WTC11 (cell line): Measurements from ENCODE around the gene CDK2AP2. TPM values are rescaled to one million over a fixed set of nuclear protein-coding genes. Genes with fewer than 3 reads are reported as not detected.
A peak's percentile ranks its signal among the peaks of the same experiment; 100 is the strongest.

Source experiments
- ATAC-seq: fragments of 200-7000 bp; cut with Tn5 transposase; 2 replicates; pipeline ENCODE4 v1.10.0; 2021; ENCODE audit warnings: mild to moderate bottlenecking, moderate library complexity
- CTCF ChIA-PET: fragments of 300-600 bp; sonication (Branson Sonifier 250); formaldehyde crosslinking; loops from one replicate; lab custom pipeline; 2021; ENCODE audit warnings: antibody characterized with exemption; lab: Charles Lee
- POLR2A ChIA-PET: fragments of 350-600 bp; sonication (Branson Sonifier 250); formaldehyde crosslinking; loops from one replicate; lab custom pipeline; 2021; ENCODE audit warnings: antibody characterized with exemption; lab: Charles Lee
- DNase-seq: peaks from one replicate; pipeline ENCODE4 v3.0.0; 2021; ENCODE audit warnings: low spot score
- H3K27ac Mint-ChIP-seq: 2 replicates; pipeline ENCODE4 v1.8.0; 2021; ENCODE audit warnings: mixed read lengths
- H3K27me3 Mint-ChIP-seq: 2 replicates; pipeline ENCODE4 v1.8.0; 2021; ENCODE audit warnings: low read depth, mild to moderate bottlenecking, moderate library complexity, mixed read lengths
- H3K36me3 Mint-ChIP-seq: 2 replicates; pipeline ENCODE4 v1.8.0; 2021; ENCODE audit warnings: mixed read lengths
- H3K4me1 Mint-ChIP-seq: 2 replicates; pipeline ENCODE4 v1.8.0; 2022; ENCODE audit warnings: mixed read lengths
- H3K4me3 Mint-ChIP-seq: 2 replicates; pipeline ENCODE4 v1.8.0; 2021; ENCODE audit warnings: mild to moderate bottlenecking, moderate library complexity, mixed read lengths
- H3K9me3 Mint-ChIP-seq: 2 replicates; pipeline ENCODE4 v1.8.0; 2021; ENCODE audit warnings: mixed read lengths
- AR ChIP-seq: fragments of 250-450 bp; sonication (Bioruptor Pico); IDR thresholded peaks from 2 replicates; pipeline ENCODE4 v1.9.0; 2021; ENCODE audit warnings: mild to moderate bottlenecking
- ETV6 ChIP-seq: sonication (generic); formaldehyde crosslinking; IDR thresholded peaks from 2 replicates; pipeline ENCODE4 v1.8.1; 2022; ENCODE audit warnings: mild to moderate bottlenecking, missing genetic modification reagents
- NR1H2 ChIP-seq: sonication (generic); formaldehyde crosslinking; IDR thresholded peaks from 2 replicates; pipeline ENCODE4 v1.9.0; 2021; ENCODE audit warnings: mild to moderate bottlenecking, moderate library complexity, missing genetic modification reagents
- TCF7 ChIP-seq: sonication (generic); formaldehyde crosslinking; IDR thresholded peaks from 2 replicates; pipeline ENCODE4 v1.8.0; 2022; ENCODE audit warnings: mild to moderate bottlenecking, low read depth, missing genetic modification reagents, moderate library complexity
- TEAD4 ChIP-seq: sonication (generic); formaldehyde crosslinking; IDR thresholded peaks from 2 replicates; pipeline ENCODE4 v1.8.0; 2022; ENCODE audit warnings: mild to moderate bottlenecking, missing genetic modification reagents
- ZBTB21 ChIP-seq: sonication (generic); formaldehyde crosslinking; IDR thresholded peaks from 2 replicates; pipeline ENCODE4 v1.8.1; 2023; ENCODE audit warnings: mild to moderate bottlenecking, missing genetic modification reagents, borderline replicate concordance
- ZMAT4 ChIP-seq: fragments of 250-450 bp; sonication (Bioruptor Pico); IDR thresholded peaks from 2 replicates; pipeline ENCODE4 v1.9.0; 2021; ENCODE audit warnings: mild to moderate bottlenecking
- ZNF219 ChIP-seq: sonication (generic); formaldehyde crosslinking; IDR thresholded peaks from 2 replicates; pipeline ENCODE4 v1.8.0; 2023; ENCODE audit warnings: missing genetic modification reagents, mild to moderate bottlenecking, borderline replicate concordance
- ZNF317 ChIP-seq: sonication (generic); formaldehyde crosslinking; IDR thresholded peaks from 2 replicates; pipeline ENCODE4 v1.8.1; 2023; ENCODE audit warnings: low read depth, mild to moderate bottlenecking, moderate library complexity, missing genetic modification reagents, borderline replicate concordance
- ZNF416 ChIP-seq: fragments of 250-450 bp; sonication (Bioruptor Pico); IDR thresholded peaks from 2 replicates; pipeline ENCODE4 v1.9.0; 2021; ENCODE audit warnings: mild to moderate bottlenecking, inconsistent platforms
- ZNF512 ChIP-seq: sonication (generic); formaldehyde crosslinking; IDR thresholded peaks from 2 replicates; pipeline ENCODE4 v1.8.1; 2022; ENCODE audit warnings: missing genetic modification reagents, borderline replicate concordance
- total RNA-seq: library from RNA; stranded (reverse); gene quantifications from 3 replicates; pipeline ENCODE4 v1.2.3, GENCODE V29; 2021
- TF ChIP-seq, protein P1 (sequence below): fragments of 250-450 bp; sonication (Bioruptor Pico); IDR thresholded peaks from 2 replicates; pipeline ENCODE4 v1.9.0; 2021; ENCODE audit warnings: mild to moderate bottlenecking, borderline replicate concordance
- TF ChIP-seq, protein P2 (sequence below): sonication (generic); formaldehyde crosslinking; IDR thresholded peaks from 2 replicates; pipeline ENCODE4 v1.8.1; 2022; ENCODE audit warnings: low read depth, mild to moderate bottlenecking, moderate library complexity, missing genetic modification reagents, borderline replicate concordance
- TF ChIP-seq, protein P3 (sequence below): sonication (generic); formaldehyde crosslinking; IDR thresholded peaks from 2 replicates; pipeline ENCODE4 v1.8.1; 2023; ENCODE audit warnings: mild to moderate bottlenecking, moderate library complexity, missing genetic modification reagents
- TF ChIP-seq, protein P4 (sequence below): sonication (generic); formaldehyde crosslinking; IDR thresholded peaks from 2 replicates; pipeline ENCODE4 v1.8.0; 2022; ENCODE audit warnings: mild to moderate bottlenecking, missing genetic modification reagents

The CDK2AP2 gene
- total RNA-seq, 1 experiment from 2014 or later = 53.1 TPM

DNA sequence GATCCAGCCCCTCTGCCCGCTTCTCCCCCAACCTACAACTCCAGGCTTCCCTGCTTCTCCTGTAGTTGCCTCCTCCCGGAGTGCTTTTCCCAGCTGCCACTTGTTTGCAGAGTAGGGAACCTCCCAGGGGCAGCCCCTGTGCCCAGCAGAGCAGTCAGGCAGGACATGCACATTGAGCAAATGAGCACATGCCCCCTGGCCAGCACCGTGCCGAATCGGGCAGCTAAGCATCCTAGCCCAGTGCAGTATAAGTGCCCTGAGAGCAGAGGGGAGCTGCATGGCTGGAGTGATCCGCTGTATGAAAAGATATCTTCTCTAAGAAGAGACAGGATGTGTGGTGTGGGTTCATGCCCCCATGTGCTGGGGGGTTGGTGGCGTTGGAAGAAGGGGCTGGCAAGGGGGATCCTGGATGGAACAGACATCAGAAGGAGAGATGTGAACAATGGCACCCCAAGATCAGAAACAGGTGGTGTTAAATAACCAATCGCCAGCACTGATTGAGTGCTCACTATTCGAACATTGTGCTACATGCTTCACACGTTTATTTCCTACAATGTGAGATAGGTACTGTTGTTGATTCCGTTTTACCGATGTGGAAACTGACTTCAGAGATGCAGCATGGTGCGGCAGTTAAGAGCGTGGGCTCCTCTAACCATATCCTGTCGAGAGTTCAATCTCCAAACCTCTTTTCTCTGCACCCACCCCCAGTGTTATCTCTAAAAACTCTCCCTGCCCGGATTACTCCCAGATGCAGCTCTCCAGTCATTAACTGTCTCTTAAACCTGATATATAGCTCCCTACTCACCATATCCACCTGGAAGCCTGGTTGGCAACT lies 23.9 kb downstream of the CDK2AP2 start:
- H3K27ac Mint-ChIP-seq = no peak overlapping the region

DNA sequence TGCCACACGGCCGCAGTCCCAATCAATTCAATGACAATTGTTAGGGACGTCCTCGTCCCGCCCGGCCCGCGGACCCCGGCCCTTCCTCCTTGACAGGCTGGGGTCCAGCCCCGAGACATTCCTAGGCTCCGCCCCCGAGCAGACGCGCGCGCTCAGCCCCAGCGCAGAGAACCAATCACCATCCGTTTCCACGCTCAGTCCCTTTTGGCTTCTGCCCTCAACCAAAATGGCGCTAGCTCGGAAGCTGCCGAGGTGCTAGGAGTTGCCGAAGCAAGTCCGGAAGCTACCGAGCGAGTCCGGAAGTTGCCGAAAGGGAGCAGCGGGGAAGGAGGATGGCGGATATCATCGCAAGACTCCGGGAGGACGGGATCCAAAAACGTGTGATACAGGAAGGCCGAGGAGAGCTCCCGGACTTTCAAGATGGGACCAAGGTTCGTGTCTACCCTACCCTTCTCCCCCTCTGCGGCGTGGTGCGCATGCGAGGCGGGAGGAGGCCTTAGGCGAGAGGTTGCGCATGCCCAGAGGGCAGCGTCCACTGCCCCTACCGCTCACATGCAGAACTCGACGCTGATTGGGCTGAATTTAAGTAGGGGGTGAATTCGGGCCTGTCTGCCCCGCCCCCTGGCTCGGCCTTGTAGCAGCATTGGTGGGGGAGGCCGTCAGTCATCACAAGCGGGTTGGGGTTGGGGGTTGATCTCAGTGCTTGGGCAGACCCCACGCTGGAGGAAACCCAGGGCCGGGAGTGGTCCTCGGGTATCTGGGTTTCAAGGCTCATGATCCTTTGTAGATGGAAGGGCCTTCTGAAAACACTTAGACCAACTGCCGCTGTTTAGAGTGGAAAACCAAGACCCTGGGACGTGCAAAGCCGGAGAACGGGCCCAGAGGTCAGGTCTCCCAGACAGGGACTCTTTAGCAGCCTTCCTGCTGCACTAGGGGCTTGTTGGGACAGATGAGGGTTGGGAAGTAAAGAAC lies 24.8 kb downstream of the CDK2AP2 start, which contains the start of gene AIP:
AIP (plus strand) TSS at position 200 of the 972 bp plus-strand sequence; CDS start at position 333, 133 bp downstream.
- Mint-ChIP-seq H3K9me3 (no peaks in the 10 kb centered on the region), H3K4me1 (peaks cover 19% of the 10 kb centered on the region), H3K4me3 (peak within 1 kb of the TSS; percentile 75), H3K27me3 (peaks cover 45% of the 10 kb centered on the region), H3K36me3 (peaks cover 7% of the 10 kb centered on the region; the same call in 1 of the 2 replicates), H3K27ac (peak within 1 kb of the TSS; percentile 73)
- ATAC-seq (peak; percentile 94), DNase-seq (peak; percentile 98)
- CTCF ChIA-PET = interaction anchor here (0.7 to 1.4 kb wide), 6 partner anchors 10 to 165 kb away, joined by 3 to 14 read pairs (median 4); partner anchors contain the start of genes PPP1CA and RAD9A
- POLR2A ChIA-PET = interaction anchor here (0.8 to 1.0 kb wide), 3 partner anchors 15 to 82 kb away, joined by 3 to 6 read pairs (median 3); partner anchors contain the start of genes PPP1CA, RPS6KB2 and TMEM134
- TF ChIP-seq, protein P1, sequence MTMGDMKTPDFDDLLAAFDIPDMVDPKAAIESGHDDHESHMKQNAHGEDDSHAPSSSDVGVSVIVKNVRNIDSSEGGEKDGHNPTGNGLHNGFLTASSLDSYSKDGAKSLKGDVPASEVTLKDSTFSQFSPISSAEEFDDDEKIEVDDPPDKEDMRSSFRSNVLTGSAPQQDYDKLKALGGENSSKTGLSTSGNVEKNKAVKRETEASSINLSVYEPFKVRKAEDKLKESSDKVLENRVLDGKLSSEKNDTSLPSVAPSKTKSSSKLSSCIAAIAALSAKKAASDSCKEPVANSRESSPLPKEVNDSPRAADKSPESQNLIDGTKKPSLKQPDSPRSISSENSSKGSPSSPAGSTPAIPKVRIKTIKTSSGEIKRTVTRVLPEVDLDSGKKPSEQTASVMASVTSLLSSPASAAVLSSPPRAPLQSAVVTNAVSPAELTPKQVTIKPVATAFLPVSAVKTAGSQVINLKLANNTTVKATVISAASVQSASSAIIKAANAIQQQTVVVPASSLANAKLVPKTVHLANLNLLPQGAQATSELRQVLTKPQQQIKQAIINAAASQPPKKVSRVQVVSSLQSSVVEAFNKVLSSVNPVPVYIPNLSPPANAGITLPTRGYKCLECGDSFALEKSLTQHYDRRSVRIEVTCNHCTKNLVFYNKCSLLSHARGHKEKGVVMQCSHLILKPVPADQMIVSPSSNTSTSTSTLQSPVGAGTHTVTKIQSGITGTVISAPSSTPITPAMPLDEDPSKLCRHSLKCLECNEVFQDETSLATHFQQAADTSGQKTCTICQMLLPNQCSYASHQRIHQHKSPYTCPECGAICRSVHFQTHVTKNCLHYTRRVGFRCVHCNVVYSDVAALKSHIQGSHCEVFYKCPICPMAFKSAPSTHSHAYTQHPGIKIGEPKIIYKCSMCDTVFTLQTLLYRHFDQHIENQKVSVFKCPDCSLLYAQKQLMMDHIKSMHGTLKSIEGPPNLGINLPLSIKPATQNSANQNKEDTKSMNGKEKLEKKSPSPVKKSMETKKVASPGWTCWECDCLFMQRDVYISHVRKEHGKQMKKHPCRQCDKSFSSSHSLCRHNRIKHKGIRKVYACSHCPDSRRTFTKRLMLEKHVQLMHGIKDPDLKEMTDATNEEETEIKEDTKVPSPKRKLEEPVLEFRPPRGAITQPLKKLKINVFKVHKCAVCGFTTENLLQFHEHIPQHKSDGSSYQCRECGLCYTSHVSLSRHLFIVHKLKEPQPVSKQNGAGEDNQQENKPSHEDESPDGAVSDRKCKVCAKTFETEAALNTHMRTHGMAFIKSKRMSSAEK = no peak
- TF ChIP-seq TCF7 (CRISPR knock-in tag) = peak; percentile 86; the same call in 1 of the 2 replicates
- no peak for TF ChIP-seq AR
- TF ChIP-seq, protein P2, sequence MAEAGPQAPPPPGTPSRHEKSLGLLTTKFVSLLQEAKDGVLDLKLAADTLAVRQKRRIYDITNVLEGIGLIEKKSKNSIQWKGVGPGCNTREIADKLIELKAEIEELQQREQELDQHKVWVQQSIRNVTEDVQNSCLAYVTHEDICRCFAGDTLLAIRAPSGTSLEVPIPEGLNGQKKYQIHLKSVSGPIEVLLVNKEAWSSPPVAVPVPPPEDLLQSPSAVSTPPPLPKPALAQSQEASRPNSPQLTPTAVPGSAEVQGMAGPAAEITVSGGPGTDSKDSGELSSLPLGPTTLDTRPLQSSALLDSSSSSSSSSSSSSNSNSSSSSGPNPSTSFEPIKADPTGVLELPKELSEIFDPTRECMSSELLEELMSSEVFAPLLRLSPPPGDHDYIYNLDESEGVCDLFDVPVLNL = no peak
- TF ChIP-seq TEAD4 (CRISPR knock-in tag) = peak; percentile 91
- TF ChIP-seq ZNF416 (CRISPR knock-in tag) = no peak
- TF ChIP-seq ZNF219 = peak; percentile 94
- TF ChIP-seq, protein P3, sequence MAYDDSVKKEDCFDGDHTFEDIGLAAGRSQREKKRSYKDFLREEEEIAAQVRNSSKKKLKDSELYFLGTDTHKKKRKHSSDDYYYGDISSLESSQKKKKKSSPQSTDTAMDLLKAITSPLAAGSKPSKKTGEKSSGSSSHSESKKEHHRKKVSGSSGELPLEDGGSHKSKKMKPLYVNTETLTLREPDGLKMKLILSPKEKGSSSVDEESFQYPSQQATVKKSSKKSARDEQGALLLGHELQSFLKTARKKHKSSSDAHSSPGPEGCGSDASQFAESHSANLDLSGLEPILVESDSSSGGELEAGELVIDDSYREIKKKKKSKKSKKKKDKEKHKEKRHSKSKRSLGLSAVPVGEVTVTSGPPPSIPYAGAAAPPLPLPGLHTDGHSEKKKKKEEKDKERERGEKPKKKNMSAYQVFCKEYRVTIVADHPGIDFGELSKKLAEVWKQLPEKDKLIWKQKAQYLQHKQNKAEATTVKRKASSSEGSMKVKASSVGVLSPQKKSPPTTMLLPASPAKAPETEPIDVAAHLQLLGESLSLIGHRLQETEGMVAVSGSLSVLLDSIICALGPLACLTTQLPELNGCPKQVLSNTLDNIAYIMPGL = peak; percentile 57; the same call in 1 of the 2 replicates
- TF ChIP-seq, protein P4, sequence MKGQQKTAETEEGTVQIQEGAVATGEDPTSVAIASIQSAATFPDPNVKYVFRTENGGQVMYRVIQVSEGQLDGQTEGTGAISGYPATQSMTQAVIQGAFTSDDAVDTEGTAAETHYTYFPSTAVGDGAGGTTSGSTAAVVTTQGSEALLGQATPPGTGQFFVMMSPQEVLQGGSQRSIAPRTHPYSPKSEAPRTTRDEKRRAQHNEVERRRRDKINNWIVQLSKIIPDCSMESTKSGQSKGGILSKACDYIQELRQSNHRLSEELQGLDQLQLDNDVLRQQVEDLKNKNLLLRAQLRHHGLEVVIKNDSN (CRISPR knock-in tag) = peak; percentile 86
- peak; percentile 92; the same call in 1 of the 2 replicates for TF ChIP-seq ZBTB21 (CRISPR knock-in tag)
- no peak for TF ChIP-seq ZNF512
- 0 out of 2 replicates have a peak, but pooled peaks have one; percentile 65 for TF ChIP-seq ZNF317 (CRISPR knock-in tag)
- peak; percentile 99 for TF ChIP-seq ETV6

More for the DNA sequence above, 23.9 kb downstream of the CDK2AP2 start:
- no peak for ATAC-seq
- Mint-ChIP-seq H3K4me3 (peak overlapping the region; percentile 75), H3K27me3 (peaks cover 42% of the 10 kb centered on the region), H3K4me1 (peaks cover 19% of the 10 kb centered on the region), H3K36me3 (peaks cover 7% of the 10 kb centered on the region; the same call in 1 of the 2 replicates), H3K9me3 (no peaks in the 10 kb centered on the region)
- DNase-seq = no peak
- CTCF ChIA-PET = interaction anchor here (1.4 kb wide), 1 partner anchor 83 kb away, joined by 14 read pairs; the partner anchor contains the start of gene PPP1CA
- TF ChIP-seq NR1H2 (CRISPR knock-in tag) = no peak
- no peak for TF ChIP-seq ZMAT4 (CRISPR knock-in tag)
- TF ChIP-seq ZNF317 (CRISPR knock-in tag) = no peak
- no peak for TF ChIP-seq TEAD4 (CRISPR knock-in tag)
- TF ChIP-seq, all 79 proteins: peak for 0
- POLR2A ChIA-PET = interaction anchor here (0.7 kb wide), 1 partner anchor 46 kb away, joined by 3 read pairs; the partner anchor contains the start of gene PTPRCAP
